Naive thymus-derived CD8-positive, alpha-beta T cell (primary cell): ENCODE data around the gene HMCN1. TPM values are rescaled to one million over a fixed set of nuclear protein-coding genes. Genes with fewer than 3 reads are reported as not detected.

Experiments used
- ATAC-seq, 2 donors: fragments of 150-1000 bp; cut with Tn5 transposase in 1 of 2; sonication (Bioruptor Pico), chemical (Tn5 transposase) in 1 of 2; 1 replicate in 1 of 2; 2 replicates in 1 of 2; pipeline ENCODE4 v1.10.0; 2021; ENCODE audit warnings: mild to moderate bottlenecking in 2 of 2, moderate library complexity in 2 of 2
- POLR2A ChIA-PET: fragments of 350-600 bp; sonication (Branson Sonifier 250); formaldehyde crosslinking; loops from one replicate; lab custom pipeline; 2021; ENCODE audit warnings: antibody characterized with exemption; lab: Charles Lee
- DNase-seq, 10 donors: peaks; one replicate each; pipeline versions ENCODE4 v3.0.0 to v3.0.0-alpha.2; 2020 to 2022
- H3K27ac Mint-ChIP-seq, 10 donors: one replicate each; pipeline ENCODE4 v1.8.0; 2020 to 2022; ENCODE audit warnings: mild to moderate bottlenecking in 10 of 10, mixed read lengths in 10 of 10, moderate library complexity in 4 of 10, inconsistent platforms in 1 of 10
- H3K27me3 Mint-ChIP-seq, 5 donors: one replicate each; pipeline ENCODE4 v1.8.0; 2021 to 2022; ENCODE audit warnings: mixed read lengths in 5 of 5
- H3K36me3 Mint-ChIP-seq, 3 donors: one replicate each; pipeline ENCODE4 v1.8.0; 2020 to 2022; ENCODE audit warnings: mixed read lengths in 3 of 3, mild to moderate bottlenecking in 2 of 3, inconsistent platforms in 1 of 3
- H3K4me1 Mint-ChIP-seq, 4 donors: one replicate each; pipeline ENCODE4 v1.8.0; 2021 to 2022; ENCODE audit warnings: mixed read lengths in 4 of 4
- H3K4me3 Mint-ChIP-seq, 10 donors: one replicate each; pipeline ENCODE4 v1.8.0; 2020 to 2022; ENCODE audit warnings: mild to moderate bottlenecking in 10 of 10, mixed read lengths in 10 of 10, moderate library complexity in 6 of 10, inconsistent platforms in 1 of 10
- H3K9me3 Mint-ChIP-seq, 9 donors: one replicate each; pipeline ENCODE4 v1.8.0; 2020 to 2022; ENCODE audit warnings: mixed read lengths in 9 of 9, mild to moderate bottlenecking in 3 of 9, inconsistent platforms in 1 of 9, moderate library complexity in 1 of 9
- polyA plus RNA-seq, 3 donors: library from polyadenylated mRNA; unstranded; fragments of 300-500 nt; fragmentation: Illumina TruSeq; gene quantifications; one replicate each; pipeline ENCODE4 v1.2.3, GENCODE V29; 2021
- total RNA-seq, 8 experiments: library from RNA in 2 of 8; stranded (reverse) in 2 of 8; gene quantifications; one replicate each; pipeline ENCODE4 v1.2.3 and lab custom pipeline; 2021 to 2026

Gene HMCN1
- total and polyA plus RNA-seq, 5 experiments from 2014 or later = 0.14 to 0.26 TPM; not detected in 3

GRCh38 chr1:186082235-186082937 lies 348.2 kb downstream of the HMCN1 start:
- ATAC-seq (no peak), DNase-seq (peak in 1 of 10 donors; percentile 20)
- Mint-ChIP-seq H3K27ac (peak overlapping the region in 2 of 10 donors; percentile 12 to 51), H3K4me3 (no peak overlapping the region), H3K27me3 (peaks cover 0 to 6% (median 1%) of the 10 kb centered on the region in 5 donors), H3K9me3 (no peaks in the 10 kb centered on the region), H3K4me1 (no peaks in the 10 kb centered on the region), H3K36me3 (no peaks in the 10 kb centered on the region)
- POLR2A ChIA-PET = no interaction called here

DNA sequence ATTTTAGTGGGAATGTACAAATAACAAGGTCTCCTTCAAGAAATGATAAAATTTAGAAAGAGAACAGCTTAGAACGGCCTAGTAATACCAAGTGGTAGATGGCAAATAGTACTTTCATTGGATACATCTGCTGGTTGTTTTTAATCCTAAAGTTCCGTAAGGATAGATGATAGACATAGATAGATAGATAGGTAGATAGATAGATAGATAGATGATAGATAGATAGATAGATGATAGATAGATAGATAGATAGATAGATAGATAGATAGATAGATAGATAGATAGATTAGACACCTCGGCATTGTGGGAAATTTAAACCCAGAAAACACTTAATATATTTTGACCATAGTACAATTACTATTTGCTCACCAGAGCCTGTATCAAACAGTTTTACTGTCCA lies 352.4 kb downstream of the HMCN1 start:
- H3K9me3 Mint-ChIP-seq = peaks cover 0 to 2% (median 0%) of the 10 kb centered on the region in 9 donors
- no peak for ATAC-seq

DNA sequence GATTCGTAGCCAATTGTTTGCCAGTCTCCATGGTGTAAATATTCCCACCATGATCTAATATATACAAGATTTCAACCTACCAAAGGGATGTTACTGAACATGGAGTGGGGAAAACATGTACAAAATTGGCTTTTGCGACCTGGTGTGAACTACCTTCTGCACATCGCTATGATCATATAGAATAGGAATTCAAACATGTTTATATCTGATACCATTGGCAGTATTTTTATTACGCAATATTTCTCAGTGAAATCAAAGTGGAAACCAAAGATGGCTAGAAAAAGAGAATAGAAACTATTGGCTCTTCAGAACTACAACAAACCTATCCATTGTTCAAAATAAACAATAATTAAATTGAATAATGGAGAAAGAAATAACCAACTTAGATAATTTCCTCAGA lies 355.7 kb downstream of the HMCN1 start:
- peaks cover 3 to 13% (median 7%) of the 10 kb centered on the region in 5 donors for H3K27me3 Mint-ChIP-seq
- H3K4me3 Mint-ChIP-seq = no peak overlapping the region
- POLR2A ChIA-PET = no interaction called here
- no peaks in the 10 kb centered on the region for H3K4me1 Mint-ChIP-seq
- no peaks in the 10 kb centered on the region for H3K36me3 Mint-ChIP-seq
- ATAC-seq = no peak
- peaks cover 0 to 2% (median 0%) of the 10 kb centered on the region in 9 donors for H3K9me3 Mint-ChIP-seq
- no peak overlapping the region for H3K27ac Mint-ChIP-seq
- DNase-seq = no peak

More for the DNA sequence above, 352.4 kb downstream of the HMCN1 start:
- no peak overlapping the region for H3K27ac Mint-ChIP-seq
- H3K4me3 Mint-ChIP-seq = no peak overlapping the region
- peaks cover 0 to 3% (median 0%) of the 10 kb centered on the region in 5 donors for H3K27me3 Mint-ChIP-seq
- POLR2A ChIA-PET = no interaction called here
- H3K36me3 Mint-ChIP-seq = no peaks in the 10 kb centered on the region
- no peak for DNase-seq
- H3K4me1 Mint-ChIP-seq = no peaks in the 10 kb centered on the region

DNA sequence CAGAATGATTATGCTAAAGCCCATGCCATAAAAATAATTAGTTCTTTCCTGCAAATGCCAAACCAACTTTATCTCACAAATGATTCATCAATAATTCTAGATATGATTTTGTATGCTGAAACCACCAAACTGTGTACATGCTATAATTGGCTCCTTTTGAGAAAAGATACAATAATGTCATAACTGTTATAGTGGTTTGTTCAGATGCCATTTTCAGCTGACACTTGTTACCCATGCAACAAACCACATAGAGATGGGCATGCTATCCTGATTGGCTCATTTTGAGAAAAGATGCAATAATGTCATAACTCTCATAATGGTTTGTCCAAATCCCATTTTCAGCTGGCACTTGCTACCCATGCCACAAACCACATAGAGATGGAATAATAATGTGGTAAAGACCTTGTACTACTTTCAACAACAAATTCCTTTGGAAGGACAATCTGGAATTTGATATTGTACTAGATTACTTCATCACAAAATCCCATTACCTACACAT lies 357.1 kb downstream of the HMCN1 start:
- no peaks in the 10 kb centered on the region for H3K36me3 Mint-ChIP-seq
- no peak overlapping the region for H3K27ac Mint-ChIP-seq
- ATAC-seq (no peak), DNase-seq (no peak)
- POLR2A ChIA-PET = no interaction called here
- H3K4me1 Mint-ChIP-seq = no peaks in the 10 kb centered on the region
- H3K27me3 Mint-ChIP-seq = peaks cover 3 to 13% (median 8%) of the 10 kb centered on the region in 5 donors
- H3K9me3 Mint-ChIP-seq = peaks cover 0 to 2% (median 0%) of the 10 kb centered on the region in 9 donors
- no peak overlapping the region for H3K4me3 Mint-ChIP-seq

GRCh38 chr1:186093437-186093836 lies 359.2 kb downstream of the HMCN1 start:
- ATAC-seq (no peak), DNase-seq (no peak)
- H3K27me3 Mint-ChIP-seq = peaks cover 0 to 13% (median 11%) of the 10 kb centered on the region in 5 donors
- no peak overlapping the region for H3K4me3 Mint-ChIP-seq
- H3K36me3 Mint-ChIP-seq = no peaks in the 10 kb centered on the region
- POLR2A ChIA-PET = no interaction called here
- H3K9me3 Mint-ChIP-seq = no peaks in the 10 kb centered on the region
- H3K4me1 Mint-ChIP-seq = no peaks in the 10 kb centered on the region
- no peak overlapping the region for H3K27ac Mint-ChIP-seq

- Mint-ChIP-seq H3K27me3 (peaks cover 0 to 13% (median 11%) of the 10 kb centered on the region in 5 donors), H3K9me3 (no peaks in the 10 kb centered on the region), H3K4me1 (no peaks in the 10 kb centered on the region), H3K4me3 (no peak overlapping the region), H3K36me3 (no peaks in the 10 kb centered on the region), H3K27ac (no peak overlapping the region)
- ATAC-seq (no peak), DNase-seq (no peak)
- POLR2A ChIA-PET = no interaction called here
Observed at GRCh38 chr1:186094172-186094571, 360.0 kb downstream of the HMCN1 start.

DNA sequence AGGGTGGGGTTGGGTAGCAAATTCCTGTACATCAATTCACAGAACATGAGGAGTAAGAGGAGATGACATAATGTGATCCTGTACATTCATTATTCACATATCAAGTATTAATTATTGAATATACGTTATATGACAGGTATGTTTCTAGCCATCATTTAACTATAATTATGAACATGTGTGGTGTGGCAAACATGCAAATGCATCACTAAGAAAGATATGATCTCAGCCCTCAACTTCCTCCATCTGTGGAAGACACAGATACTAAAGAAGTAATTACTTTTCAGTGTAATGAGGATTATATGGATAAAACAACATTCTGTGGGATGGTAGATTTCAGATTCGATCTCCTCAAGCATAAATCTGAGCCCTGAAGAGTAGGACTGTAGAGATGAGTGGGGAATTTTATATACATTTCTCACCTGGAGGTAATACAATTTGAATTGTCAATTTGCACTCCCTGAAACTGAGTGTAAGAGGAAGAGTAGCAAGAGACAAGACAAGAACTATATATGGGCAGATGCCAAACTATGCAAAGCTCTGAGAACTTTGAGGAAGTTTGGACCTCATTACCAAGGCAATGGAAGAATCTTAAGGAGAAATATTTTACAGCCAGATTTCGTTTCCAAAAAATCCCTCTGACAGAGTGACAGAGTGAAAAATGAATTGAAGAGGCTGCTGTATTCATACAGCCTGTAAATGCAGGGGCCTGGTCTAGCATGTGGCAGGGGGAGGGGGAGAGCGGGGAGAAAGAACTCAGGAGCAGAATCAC lies 365.3 kb downstream of the HMCN1 start:
- H3K36me3 Mint-ChIP-seq = no peaks in the 10 kb centered on the region
- DNase-seq = no peak
- peaks cover 0 to 9% (median 5%) of the 10 kb centered on the region in 5 donors for H3K27me3 Mint-ChIP-seq
- H3K27ac Mint-ChIP-seq = no peak overlapping the region
- H3K4me3 Mint-ChIP-seq = no peak overlapping the region
- POLR2A ChIA-PET = no interaction called here
- no peak for ATAC-seq
- no peaks in the 10 kb centered on the region for H3K4me1 Mint-ChIP-seq
- no peaks in the 10 kb centered on the region for H3K9me3 Mint-ChIP-seq

DNA sequence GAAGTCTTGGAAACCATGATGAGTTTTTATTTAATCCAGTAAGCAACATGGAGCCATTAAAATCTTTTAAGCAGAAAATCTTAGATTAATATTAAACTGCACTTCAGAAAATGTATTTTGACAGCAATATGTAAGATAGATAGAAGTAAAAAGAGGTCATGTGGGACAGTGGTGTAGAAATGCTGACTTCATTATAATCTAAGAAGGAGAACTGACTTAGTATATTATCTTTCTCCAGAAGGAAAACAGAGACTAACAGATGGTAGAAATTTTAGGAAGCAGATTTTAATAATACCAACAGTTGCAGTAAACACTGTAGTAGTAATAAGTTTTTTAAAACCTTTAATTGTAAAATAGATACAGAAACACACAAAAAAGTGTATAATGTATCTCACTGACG lies 367.9 kb downstream of the HMCN1 start:
- Mint-ChIP-seq H3K4me1 (no peaks in the 10 kb centered on the region), H3K4me3 (no peak overlapping the region), H3K27ac (no peak overlapping the region), H3K36me3 (no peaks in the 10 kb centered on the region), H3K27me3 (peaks cover 0 to 6% (median 1%) of the 10 kb centered on the region in 5 donors), H3K9me3 (no peaks in the 10 kb centered on the region)
- ATAC-seq = no peak
- POLR2A ChIA-PET = no interaction called here
- DNase-seq = no peak

- H3K27me3 Mint-ChIP-seq = peaks cover 0 to 7% (median 1%) of the 10 kb centered on the region in 5 donors
- H3K4me1 Mint-ChIP-seq = no peaks in the 10 kb centered on the region
- ATAC-seq = no peak
- H3K9me3 Mint-ChIP-seq = no peaks in the 10 kb centered on the region
- H3K4me3 Mint-ChIP-seq = no peak overlapping the region
- no peak for DNase-seq
- POLR2A ChIA-PET = no interaction called here
- no peak overlapping the region for H3K27ac Mint-ChIP-seq
- no peaks in the 10 kb centered on the region for H3K36me3 Mint-ChIP-seq
Observed at GRCh38 chr1:186102547-186103148, 368.5 kb downstream of the HMCN1 start.

GRCh38 chr1:186104459-186104858 lies 370.3 kb downstream of the HMCN1 start:
- Mint-ChIP-seq H3K27me3 (peaks cover 0 to 10% (median 3%) of the 10 kb centered on the region in 5 donors), H3K27ac (no peak overlapping the region), H3K9me3 (peaks cover 0 to 3% (median 0%) of the 10 kb centered on the region in 9 donors), H3K4me3 (no peak overlapping the region), H3K4me1 (no peaks in the 10 kb centered on the region), H3K36me3 (no peaks in the 10 kb centered on the region)
- ATAC-seq (no peak), DNase-seq (no peak)
- POLR2A ChIA-PET = no interaction called here

GRCh38 chr1:186112280-186112679 lies 378.1 kb downstream of the HMCN1 start:
- DNase-seq = no peak
- Mint-ChIP-seq H3K9me3 (peaks cover 0 to 10% (median 0%) of the 10 kb centered on the region in 9 donors), H3K27me3 (peaks cover 2 to 24% (median 10%) of the 10 kb centered on the region in 5 donors), H3K36me3 (peaks cover 0 to 5% (median 0%) of the 10 kb centered on the region in 3 donors), H3K4me1 (no peaks in the 10 kb centered on the region), H3K4me3 (no peak overlapping the region), H3K27ac (no peak overlapping the region)
- ATAC-seq = no peak
- POLR2A ChIA-PET = no interaction called here

- H3K27ac Mint-ChIP-seq = no peak overlapping the region
- POLR2A ChIA-PET = no interaction called here
- no peak for ATAC-seq
- peaks cover 0 to 10% (median 0%) of the 10 kb centered on the region in 9 donors for H3K9me3 Mint-ChIP-seq
- peaks cover 0 to 5% (median 0%) of the 10 kb centered on the region in 3 donors for H3K36me3 Mint-ChIP-seq
- H3K4me3 Mint-ChIP-seq = no peak overlapping the region
- peaks cover 2 to 24% (median 10%) of the 10 kb centered on the region in 5 donors for H3K27me3 Mint-ChIP-seq
- DNase-seq = no peak
- H3K4me1 Mint-ChIP-seq = no peaks in the 10 kb centered on the region
Observed at GRCh38 chr1:186113461-186113860, 379.3 kb downstream of the HMCN1 start.

- no peaks in the 10 kb centered on the region for H3K9me3 Mint-ChIP-seq
- DNase-seq = no peak
- H3K27me3 Mint-ChIP-seq = peaks cover 2 to 18% (median 11%) of the 10 kb centered on the region in 5 donors
- POLR2A ChIA-PET = no interaction called here
- no peak for ATAC-seq
- no peaks in the 10 kb centered on the region for H3K4me1 Mint-ChIP-seq
- no peak overlapping the region for H3K27ac Mint-ChIP-seq
- no peak overlapping the region for H3K4me3 Mint-ChIP-seq
- no peaks in the 10 kb centered on the region for H3K36me3 Mint-ChIP-seq
Observed at GRCh38 chr1:186118724-186119123, 384.5 kb downstream of the HMCN1 start.
